Lower leg skin (tissue), 4 donors: Measurements from ENCODE around the gene ARHGAP22. TPM values are rescaled to one million over a fixed set of nuclear protein-coding genes. Genes with fewer than 3 reads are reported as not detected.

ENCODE experiments used
- DNase-seq, 2 donors: peaks; one replicate each; pipeline ENCODE4 v3.0.0-alpha.2; 2019; ENCODE audit warnings: low spot score in 2 of 2
- H3K4me3 ChIP-seq: fragments of 200-600 bp; sonication (generic); 2 replicates; pipeline ENCODE4 v1.5.1; 2017; ENCODE audit warnings: mild to moderate bottlenecking, low read depth; ENCODE audit not compliant: poor library complexity, severe bottlenecking
- POLR2A ChIP-seq, 2 donors: fragments of 450-650 bp; IDR thresholded peaks; one replicate each; pipeline ENCODE4 v1.6.1; 2016 to 2017; ENCODE audit warnings: antibody characterized with exemption in 2 of 2, mild to moderate bottlenecking in 1 of 2, moderate library complexity in 1 of 2
- WGBS, 2 donors: methylation state at CpG; one replicate each; pipeline ENCODE4 v1.1.5; 2018; 5-methylcytosine and 5-hydroxymethylcytosine counted together
- intact Hi-C: fragments of 100-400 bp; cut with DNase I; formaldehyde crosslinking; loops from one replicate; pipeline ENCODE4 v1.15.0; 2023; ENCODE audit warnings: low total_unique reads
- total RNA-seq, 4 donors: library from RNA; depleted of rRNA; stranded (reverse); fragments of >200 nt; gene quantifications; one replicate each; pipeline ENCODE4 v1.1.0, GENCODE V29; 2016
- TF ChIP-seq, protein P1 (sequence below), 3 donors: fragments of 450-650 bp; IDR thresholded peaks; one replicate each; pipeline ENCODE4 v1.5.1; 2016; ENCODE audit warnings: antibody characterized with exemption in 3 of 3, mild to moderate bottlenecking in 3 of 3, moderate library complexity in 2 of 3

Gene ARHGAP22
- total RNA-seq, 4 donors from 2014 or later: 0.46 to 3.0 (median 1.4) TPM

DNA sequence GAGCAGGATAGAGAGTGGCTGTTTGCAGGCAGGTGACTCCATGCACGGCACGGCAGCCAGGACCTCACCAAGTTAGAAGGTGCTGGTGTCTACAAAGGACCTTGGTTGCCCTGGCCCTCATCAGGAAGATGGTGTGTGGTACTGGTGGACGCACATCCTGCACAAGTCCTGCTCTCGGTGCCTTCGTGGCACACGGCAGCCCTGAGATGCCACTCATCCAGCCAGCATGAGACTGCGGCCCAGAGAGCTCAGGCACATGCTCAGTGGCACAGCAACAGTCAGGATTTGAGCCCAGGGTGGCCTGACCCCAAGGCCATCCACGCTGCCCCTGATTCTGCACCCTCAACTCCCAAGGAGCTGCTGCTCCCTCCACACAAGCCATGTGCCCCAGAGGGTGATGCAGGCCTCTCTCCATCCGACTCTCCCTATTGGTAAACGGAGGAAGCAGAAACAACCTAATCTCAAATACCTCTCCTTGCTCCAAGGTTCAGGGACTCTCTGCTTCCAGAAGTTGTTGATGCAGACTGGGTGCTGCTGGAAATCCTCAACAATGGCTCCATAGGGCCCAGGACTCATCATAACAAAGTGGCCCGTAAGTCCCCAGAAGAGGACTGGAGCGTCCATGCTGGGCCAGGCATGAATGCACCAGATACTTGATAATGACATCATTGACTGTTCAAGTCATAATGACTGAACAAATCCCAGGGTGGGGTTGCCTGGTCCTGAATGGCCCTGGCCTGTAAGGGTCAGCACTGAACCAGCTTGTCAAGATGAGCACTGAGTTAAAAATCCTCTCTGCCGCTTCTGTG, 93.6 kb downstream of the ARHGAP22 start:
- WGBS, 2 donors: 85 to 87% methylated on average over 13 of the region's 13 CpGs
- DNase-seq: peak in 1 of 2 donors; percentile 81
- TF ChIP-seq POLR2A (IDR thresholded peaks at IDR 0.05): no peak
- TF ChIP-seq, protein P1, sequence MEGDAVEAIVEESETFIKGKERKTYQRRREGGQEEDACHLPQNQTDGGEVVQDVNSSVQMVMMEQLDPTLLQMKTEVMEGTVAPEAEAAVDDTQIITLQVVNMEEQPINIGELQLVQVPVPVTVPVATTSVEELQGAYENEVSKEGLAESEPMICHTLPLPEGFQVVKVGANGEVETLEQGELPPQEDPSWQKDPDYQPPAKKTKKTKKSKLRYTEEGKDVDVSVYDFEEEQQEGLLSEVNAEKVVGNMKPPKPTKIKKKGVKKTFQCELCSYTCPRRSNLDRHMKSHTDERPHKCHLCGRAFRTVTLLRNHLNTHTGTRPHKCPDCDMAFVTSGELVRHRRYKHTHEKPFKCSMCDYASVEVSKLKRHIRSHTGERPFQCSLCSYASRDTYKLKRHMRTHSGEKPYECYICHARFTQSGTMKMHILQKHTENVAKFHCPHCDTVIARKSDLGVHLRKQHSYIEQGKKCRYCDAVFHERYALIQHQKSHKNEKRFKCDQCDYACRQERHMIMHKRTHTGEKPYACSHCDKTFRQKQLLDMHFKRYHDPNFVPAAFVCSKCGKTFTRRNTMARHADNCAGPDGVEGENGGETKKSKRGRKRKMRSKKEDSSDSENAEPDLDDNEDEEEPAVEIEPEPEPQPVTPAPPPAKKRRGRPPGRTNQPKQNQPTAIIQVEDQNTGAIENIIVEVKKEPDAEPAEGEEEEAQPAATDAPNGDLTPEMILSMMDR (IDR thresholded peaks at IDR 0.05): no peak
- no peak overlapping the region for H3K4me3 ChIP-seq
- intact Hi-C loops: no loop called here

DNA sequence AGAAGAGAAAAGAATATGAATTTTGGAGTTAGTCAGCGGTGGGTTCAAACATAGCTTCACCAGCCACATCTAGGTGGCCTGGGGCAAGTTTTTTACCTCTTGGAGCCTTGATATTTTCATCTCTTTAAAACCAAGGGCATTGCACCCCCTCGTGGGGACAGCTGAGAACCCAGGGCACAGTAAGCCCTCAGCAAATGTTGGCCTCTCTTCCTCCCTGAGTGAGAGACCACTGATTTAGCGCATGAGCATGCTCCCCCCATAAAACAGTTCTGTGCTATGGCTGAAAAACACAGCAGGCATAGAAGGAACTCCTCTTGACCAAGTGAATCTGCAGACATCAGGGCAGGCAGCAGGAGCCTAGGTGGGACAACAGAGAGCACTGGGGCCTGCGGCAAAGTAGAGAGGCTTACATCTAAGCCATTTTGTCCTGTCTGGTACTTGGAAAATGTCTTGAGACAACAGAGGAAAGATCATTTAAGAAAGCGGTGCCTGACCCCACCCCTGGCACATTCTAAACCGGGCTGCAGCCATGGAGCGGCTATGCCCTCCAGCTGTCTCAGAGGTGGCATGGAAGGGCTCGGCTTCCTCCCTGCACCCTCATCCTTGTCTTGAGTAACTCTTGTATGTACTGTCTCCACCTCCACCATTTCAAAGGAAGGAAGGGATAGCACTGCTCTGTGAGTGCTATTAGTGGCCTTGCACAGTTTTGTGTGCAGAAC, 94.7 kb downstream of the ARHGAP22 start:
- H3K4me3 ChIP-seq: no peak overlapping the region
- intact Hi-C loops: no loop called here
- WGBS, 2 donors: 83 to 84% methylated on average over 8 of the region's 8 CpGs
- peak in 1 of 2 donors; percentile 76 for DNase-seq
- TF ChIP-seq, protein P1 (IDR thresholded peaks at IDR 0.05): no peak
- no peak for TF ChIP-seq POLR2A (IDR thresholded peaks at IDR 0.05)

DNA sequence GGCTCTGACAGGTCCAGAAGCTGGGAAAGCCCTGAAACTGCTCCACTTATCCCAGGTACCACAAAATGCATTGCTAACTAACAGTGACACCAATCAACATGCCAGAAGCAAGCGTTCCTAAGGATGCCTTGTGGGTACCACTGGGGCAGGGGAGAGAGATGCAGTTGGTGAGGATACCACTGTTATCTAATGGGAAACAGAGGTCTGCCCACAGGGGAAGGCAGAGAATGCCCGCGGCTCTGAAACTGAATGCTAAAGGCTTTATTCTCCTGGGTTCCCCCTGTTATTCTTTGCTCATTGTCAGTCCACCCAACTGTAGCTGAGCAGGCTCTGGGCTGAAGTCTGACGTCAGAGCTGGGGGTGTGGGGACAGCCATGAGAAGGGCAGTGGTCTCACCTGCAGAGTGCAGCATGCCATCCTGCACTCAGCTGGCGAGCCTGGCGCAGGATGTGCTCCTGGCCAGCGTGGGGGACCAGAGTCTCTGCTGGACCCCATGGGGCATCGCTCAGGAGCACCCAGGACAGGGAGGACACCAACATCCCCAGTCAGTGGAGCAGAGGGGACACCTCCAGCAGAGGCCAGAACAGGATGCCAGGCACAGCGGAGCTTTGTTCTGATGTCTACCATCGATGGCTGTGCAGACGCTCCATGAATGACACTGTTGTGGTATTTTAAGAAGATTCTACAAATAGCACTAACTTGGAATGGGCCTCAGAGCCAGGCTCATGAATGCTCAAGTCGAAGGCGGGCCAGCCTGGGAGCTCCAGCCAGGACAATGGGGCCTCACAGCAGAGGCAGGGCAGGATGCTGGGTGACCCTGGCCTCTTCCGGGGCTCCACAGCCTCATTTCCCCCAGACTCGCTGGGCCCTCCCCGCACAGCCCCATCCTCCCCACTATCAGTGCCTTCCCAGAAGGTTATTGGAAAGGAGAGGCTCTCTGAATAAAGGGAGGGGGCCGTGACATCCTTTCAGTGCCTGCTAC, 95.8 kb downstream of the ARHGAP22 start:
- TF ChIP-seq POLR2A (IDR thresholded peaks at IDR 0.05): no peak
- TF ChIP-seq, protein P1 (IDR thresholded peaks at IDR 0.05): no peak
- DNase-seq: peak in 1 of 2 donors; percentile 77
- intact Hi-C loops: no loop called here
- no peak overlapping the region for H3K4me3 ChIP-seq
- WGBS, 2 donors: 75 to 82% methylated on average over 15 to 17 of the region's 17 CpGs

DNA sequence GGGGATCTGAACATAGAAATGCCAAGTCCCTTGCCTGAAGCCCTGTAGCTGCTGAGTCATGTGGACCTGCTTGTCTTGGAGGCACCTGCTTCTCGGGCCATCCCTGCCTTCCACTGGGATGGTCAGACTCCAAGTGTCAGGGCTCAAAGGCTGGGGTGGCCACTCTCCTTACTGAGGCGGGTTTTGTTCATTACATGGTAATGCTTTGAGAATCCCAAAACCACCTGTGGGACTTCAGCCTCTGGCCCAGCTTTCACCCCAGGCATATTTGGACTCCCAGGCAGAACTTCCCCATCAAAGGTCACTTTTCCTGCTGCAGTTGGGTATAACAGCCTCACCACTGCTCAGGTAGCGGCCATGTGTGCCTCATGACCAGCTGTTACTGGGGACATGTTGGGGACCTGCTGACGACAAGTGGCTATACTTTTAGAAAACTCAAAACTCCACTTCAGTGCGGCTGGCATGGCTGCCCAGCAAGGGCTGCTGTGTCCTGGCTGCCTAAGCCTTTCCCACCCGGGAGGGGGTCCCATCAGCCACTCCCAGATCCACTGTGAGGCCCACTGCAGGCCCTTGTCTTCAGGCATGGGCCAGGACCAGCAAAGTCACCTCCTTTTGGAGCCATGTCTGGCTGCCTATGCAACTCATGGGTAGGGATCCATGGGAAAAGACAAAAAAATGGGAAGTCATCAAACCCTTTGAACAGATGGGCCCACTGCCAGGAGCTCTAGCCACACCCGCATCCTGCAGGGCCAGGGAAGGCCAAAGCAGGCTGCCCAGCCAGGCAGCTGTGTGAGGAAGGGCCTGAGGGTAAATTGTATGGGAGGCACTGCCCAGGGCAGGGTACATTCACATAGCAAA, 96.7 kb downstream of the ARHGAP22 start:
- peak in 1 of 2 donors; percentile 83 for DNase-seq

More for the DNA sequence above, 96.7 kb downstream of the ARHGAP22 start:
- H3K4me3 ChIP-seq: no peak overlapping the region
- WGBS, 2 donors: 78 to 79% methylated on average over 7 of the region's 7 CpGs
- TF ChIP-seq POLR2A (IDR thresholded peaks at IDR 0.05): no peak
- TF ChIP-seq, protein P1 (IDR thresholded peaks at IDR 0.05): no peak
- intact Hi-C loops: no loop called here
